Stimulated activated naive CD4-positive, alpha-beta T cell (primary cell): ENCODE measurements around the gene HBB.

Experiments used
- DNase-seq, 6 experiments: peaks; one replicate each; lab custom pipeline; 2025; lab: John Stamatoyannopoulos, UW

HBB gene

GRCh38 chr11:5227681-5228080, 810 bp upstream of the HBB start:
- no peak for DNase-seq

GRCh38 chr11:5225480-5225871, 1.4 kb downstream of the HBB start:
- no peak for DNase-seq

- no peak for DNase-seq
Observed at GRCh38 chr11:5224538-5225479, 2.1 kb downstream of the HBB start.

GRCh38 chr11:5223686-5224085, 3.2 kb downstream of the HBB start:
- no peak for DNase-seq

- DNase-seq = no peak
Observed at GRCh38 chr11:5223146-5223545, 3.7 kb downstream of the HBB start.

GRCh38 chr11:5210376-5210885, 16.4 kb downstream of the HBB start:
- no peak for DNase-seq

- DNase-seq = no peak
Observed at GRCh38 chr11:5204787-5205186, 22.1 kb downstream of the HBB start.

- no peak for DNase-seq
Observed at GRCh38 chr11:5203366-5203765, 23.5 kb downstream of the HBB start.

GRCh38 chr11:5200582-5200981, 26.3 kb downstream of the HBB start, which contains the start of gene OR51V1:
Gene OR51V1, minus strand, starts transcription at chr11:5200682. Its CDS starts 0 bp downstream, at chr11:5200682.
- no peak for DNase-seq

GRCh38 chr11:5198285-5198684, 28.6 kb downstream of the HBB start:
- no peak for DNase-seq

- no peak for DNase-seq
Observed at GRCh38 chr11:5197536-5197935, 29.3 kb downstream of the HBB start.

- DNase-seq = no peak
Observed at GRCh38 chr11:5196731-5197130, 30.1 kb downstream of the HBB start.

- no peak for DNase-seq
Observed at GRCh38 chr11:5196067-5196466, 30.8 kb downstream of the HBB start.

- DNase-seq = no peak
Observed at GRCh38 chr11:5192738-5193137, 34.1 kb downstream of the HBB start.

GRCh38 chr11:5188201-5188600, 38.7 kb downstream of the HBB start:
- DNase-seq = no peak

- no peak for DNase-seq
Observed at GRCh38 chr11:5178046-5178837, 48.6 kb downstream of the HBB start.
